Measurements from ENCODE around the gene SLC4A5.
"Not testable (repeated sequence)": the region's sequence is repeated elsewhere in the genome, so short reads cannot be mapped to it uniquely, and the experiment has no call there.

The SLC4A5 gene

GRCh38 chr2:74364533-74365505, 21.6 kb upstream of the SLC4A5 start:
- DNase-seq, result no peak

GRCh38 chr2:74361327-74361726, 18.1 kb upstream of the SLC4A5 start:
- no peak for DNase-seq

GRCh38 chr2:74357627-74358026, 14.4 kb upstream of the SLC4A5 start:
- DNase-seq, result no peak

GRCh38 chr2:74349889-74350288, 6.7 kb upstream of the SLC4A5 start:
- DNase-seq, result no peak

- DNase-seq, result no peak
Observed at GRCh38 chr2:74347742-74348141, 4.5 kb upstream of the SLC4A5 start.

GRCh38 chr2:74347303-74347702, 4.1 kb upstream of the SLC4A5 start:
- no peak for DNase-seq

GRCh38 chr2:74345272-74345943, 2.2 kb upstream of the SLC4A5 start:
- DNase-seq, result no peak

GRCh38 chr2:74336227-74336626, 7.0 kb downstream of the SLC4A5 start:
- not testable (repeated sequence) for DNase-seq

- peak; percentile 47 for DNase-seq
Observed at GRCh38 chr2:74334931-74335333, 8.3 kb downstream of the SLC4A5 start.

GRCh38 chr2:74333896-74334586, 9.2 kb downstream of the SLC4A5 start:
- DNase-seq, result no peak

GRCh38 chr2:74333175-74333574, 10.0 kb downstream of the SLC4A5 start:
- DNase-seq, result no peak

GRCh38 chr2:74332550-74333174, 10.6 kb downstream of the SLC4A5 start:
- no peak for DNase-seq

- DNase-seq, result no peak
Observed at GRCh38 chr2:74328573-74328972, 14.6 kb downstream of the SLC4A5 start.

GRCh38 chr2:74328074-74328473, 15.1 kb downstream of the SLC4A5 start:
- DNase-seq, result no peak

- no peak for DNase-seq
Observed at GRCh38 chr2:74327627-74328026, 15.6 kb downstream of the SLC4A5 start.

GRCh38 chr2:74327199-74327598, 16.0 kb downstream of the SLC4A5 start:
- DNase-seq, result no peak

GRCh38 chr2:74325815-74326214, 17.4 kb downstream of the SLC4A5 start:
- DNase-seq, result no peak

- DNase-seq, result no peak
Observed at GRCh38 chr2:74321737-74322136, 21.5 kb downstream of the SLC4A5 start.

GRCh38 chr2:74317701-74318100, 25.5 kb downstream of the SLC4A5 start:
- DNase-seq, result no peak

GRCh38 chr2:74316627-74317295, 26.5 kb downstream of the SLC4A5 start:
- DNase-seq, result no peak

- DNase-seq, result no peak
Observed at GRCh38 chr2:74314107-74314506, 29.1 kb downstream of the SLC4A5 start.

GRCh38 chr2:74313497-74313896, 29.7 kb downstream of the SLC4A5 start:
- no peak for DNase-seq
